ENCODE measurements around the gene NECAB3.

GRCh38 chr20:33630507-33630906 lies 43.7 kb downstream of the NECAB3 start:
- no peak for TF ChIP-seq CTCF (IDR thresholded peaks at IDR 0.05)
- TF ChIP-seq EZH2 (IDR thresholded peaks at IDR 0.05; ENCODE audit: borderline replicate concordance, insufficient read depth, low read depth, low read length, poor library complexity, severe bottlenecking): no peak

Data from B cell (primary cell).